Activated CD4-positive, alpha-beta memory T cell treated with anti-CD3 and anti-CD28 coated beads, Interleukin-2, amount 10 ng/mL, durations not matched to agents 7 days and 5 days (primary cell): ENCODE measurements around the gene ELMO3. TPM values are rescaled to one million over a fixed set of nuclear protein-coding genes. Genes with fewer than 3 reads are reported as not detected.
A peak's percentile ranks its signal among the peaks of the same experiment; 100 is the strongest.

Experiments
- CTCF ChIA-PET: fragments of 350-600 bp; sonication (Branson Sonifier 250); formaldehyde crosslinking; loops from one replicate; lab custom pipeline; 2021; ENCODE audit warnings: antibody characterized with exemption, inconsistent platforms; lab: Charles Lee
- POLR2A ChIA-PET: fragments of 350-600 bp; sonication (Branson Sonifier 250); formaldehyde crosslinking; loops from one replicate; lab custom pipeline; 2021; ENCODE audit warnings: antibody characterized with exemption; lab: Charles Lee
- DNase-seq: peaks from one replicate; pipeline ENCODE4 v3.0.0-alpha.2; 2020
- H3K27ac Mint-ChIP-seq: one replicate; pipeline ENCODE4 v1.8.0; 2021; ENCODE audit warnings: mild to moderate bottlenecking, mixed read lengths
- H3K27me3 Mint-ChIP-seq: one replicate; pipeline ENCODE4 v1.8.0; 2021; ENCODE audit warnings: mixed read lengths
- H3K36me3 Mint-ChIP-seq: one replicate; pipeline ENCODE4 v1.8.0; 2021; ENCODE audit warnings: low read depth, mixed read lengths
- H3K4me1 Mint-ChIP-seq: one replicate; pipeline ENCODE4 v1.8.0; 2021; ENCODE audit warnings: mixed read lengths
- H3K4me3 Mint-ChIP-seq: one replicate; pipeline ENCODE4 v1.8.0; 2021; ENCODE audit warnings: mild to moderate bottlenecking, mixed read lengths
- H3K9me3 Mint-ChIP-seq: one replicate; pipeline ENCODE4 v1.8.0; 2021; ENCODE audit warnings: mixed read lengths
- total RNA-seq, 2 experiments: library from RNA; stranded (reverse); gene quantifications; one replicate each; pipeline ENCODE4 v1.2.3, GENCODE V29; 2021

ELMO3 gene
- total RNA-seq, 2 experiments from 2014 or later = 7.3 to 8.3 TPM

DNA sequence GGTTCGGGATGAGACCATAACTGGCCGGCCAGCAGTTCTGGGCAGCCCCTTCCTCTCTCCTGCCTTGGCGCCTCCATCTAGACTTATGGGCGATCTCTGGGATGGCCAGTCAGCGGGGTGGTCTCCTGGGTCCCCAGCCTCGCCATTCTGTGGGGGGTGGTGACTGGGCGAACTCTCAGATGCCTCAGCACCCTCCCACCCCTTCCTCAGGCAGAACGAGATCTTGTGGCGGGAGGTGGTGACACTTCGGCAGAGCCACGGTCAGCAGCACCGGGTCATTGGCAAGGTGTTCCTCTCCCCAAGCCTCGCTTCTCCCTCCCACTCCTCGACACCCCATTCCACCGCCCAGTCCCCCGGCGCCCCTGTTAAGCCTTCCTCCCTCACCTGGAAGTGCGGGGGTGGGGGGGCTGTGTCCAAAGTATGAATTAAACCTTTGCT lies 32.8 kb upstream of the ELMO3 start:
- Mint-ChIP-seq H3K36me3 (peaks cover 42% of the 10 kb centered on the region), H3K27ac (no peak overlapping the region), H3K9me3 (no peaks in the 10 kb centered on the region), H3K27me3 (peaks cover 44% of the 10 kb centered on the region), H3K4me3 (peak overlapping the region; percentile 37), H3K4me1 (peaks cover 65% of the 10 kb centered on the region)
- ChIA-PET CTCF (interaction anchor here (4.8 kb wide), 1 partner anchor 12 kb away, joined by 32 read pairs; no protein-coding TSS in a partner anchor), POLR2A (interaction anchor here (12.7 kb wide), 1 partner anchor 7 kb away, joined by 204 read pairs; the partner anchor contains the start of gene NOL3)
- DNase-seq = no peak

DNA sequence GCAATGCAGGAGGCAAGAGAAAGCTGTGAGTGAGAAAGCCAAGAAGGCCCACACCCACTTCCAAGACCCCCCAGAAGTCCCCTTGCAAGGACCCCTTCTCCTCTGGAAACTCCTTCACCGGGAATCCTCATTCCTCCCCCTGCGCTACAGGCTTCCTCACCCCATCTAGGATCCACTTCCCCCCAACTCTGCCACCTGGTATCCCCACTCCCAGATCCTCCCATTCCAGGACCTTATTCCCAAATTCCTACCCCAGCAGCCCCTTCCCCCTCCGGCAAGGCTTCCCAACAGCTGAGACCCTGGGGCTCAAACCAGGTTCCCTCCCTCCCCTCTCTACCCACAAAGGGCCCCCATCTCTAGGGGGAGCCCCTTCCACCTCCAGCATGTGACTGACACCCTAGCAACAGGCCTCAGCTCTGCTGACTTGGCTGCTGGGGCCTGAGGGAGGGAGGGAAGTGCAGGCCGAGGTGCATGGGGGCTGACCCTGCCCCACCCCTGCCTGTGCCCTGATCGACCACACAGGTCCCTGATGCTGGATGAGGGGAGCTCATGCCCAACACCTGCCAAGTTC lies 32.2 kb upstream of the ELMO3 start:
- ChIA-PET POLR2A (interaction anchor here (0.9 to 12.7 kb wide), 3 partner anchors 7 to 138 kb away, joined by 3 to 204 read pairs (median 3); partner anchors contain the start of genes B3GNT9 and NOL3), CTCF (interaction anchor here (4.8 kb wide), 1 partner anchor 13 kb away, joined by 32 read pairs; no protein-coding TSS in a partner anchor)
- Mint-ChIP-seq H3K36me3 (peaks cover 42% of the 10 kb centered on the region), H3K9me3 (no peaks in the 10 kb centered on the region), H3K4me1 (peaks cover 67% of the 10 kb centered on the region), H3K27me3 (peaks cover 50% of the 10 kb centered on the region), H3K4me3 (peak overlapping the region; percentile 17), H3K27ac (no peak overlapping the region)
- no peak for DNase-seq

DNA sequence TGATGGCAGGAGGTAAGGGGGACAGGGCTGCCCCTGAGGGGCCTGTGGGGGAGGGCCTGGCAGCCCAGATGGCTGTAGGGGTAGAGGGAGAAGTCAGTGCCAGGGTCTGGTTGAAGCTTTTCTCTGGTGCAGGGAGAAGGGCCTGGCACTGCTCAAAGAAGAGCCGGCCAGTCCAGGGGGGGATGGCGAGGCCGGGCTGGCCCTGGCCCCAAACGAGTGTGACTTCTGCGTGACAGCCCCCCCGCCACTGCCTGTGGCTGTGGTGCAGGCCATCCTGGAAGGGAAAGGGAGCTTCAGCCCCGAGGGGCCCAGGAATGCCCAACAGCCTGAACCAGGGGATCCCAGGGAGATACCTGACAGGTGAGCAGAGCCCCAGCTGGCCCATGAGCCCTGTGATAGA lies 31.3 kb upstream of the ELMO3 start:
- Mint-ChIP-seq H3K4me3 (no peak overlapping the region), H3K9me3 (no peaks in the 10 kb centered on the region), H3K4me1 (peaks cover 62% of the 10 kb centered on the region), H3K27ac (no peak overlapping the region), H3K27me3 (peaks cover 50% of the 10 kb centered on the region), H3K36me3 (peaks cover 38% of the 10 kb centered on the region)
- POLR2A ChIA-PET = interaction anchor here (0.9 to 13.2 kb wide), 5 partner anchors 5 to 139 kb away, joined by 3 to 204 read pairs (median 57); partner anchors contain the start of genes B3GNT9, FBXL8, HSF4 and MATCAP1
- DNase-seq = no peak
- CTCF ChIA-PET = interaction anchor here (1.1 to 1.8 kb wide), 3 partner anchors 12 to 17 kb away, joined by 3 to 6 read pairs (median 5); no protein-coding TSS in a partner anchor

DNA sequence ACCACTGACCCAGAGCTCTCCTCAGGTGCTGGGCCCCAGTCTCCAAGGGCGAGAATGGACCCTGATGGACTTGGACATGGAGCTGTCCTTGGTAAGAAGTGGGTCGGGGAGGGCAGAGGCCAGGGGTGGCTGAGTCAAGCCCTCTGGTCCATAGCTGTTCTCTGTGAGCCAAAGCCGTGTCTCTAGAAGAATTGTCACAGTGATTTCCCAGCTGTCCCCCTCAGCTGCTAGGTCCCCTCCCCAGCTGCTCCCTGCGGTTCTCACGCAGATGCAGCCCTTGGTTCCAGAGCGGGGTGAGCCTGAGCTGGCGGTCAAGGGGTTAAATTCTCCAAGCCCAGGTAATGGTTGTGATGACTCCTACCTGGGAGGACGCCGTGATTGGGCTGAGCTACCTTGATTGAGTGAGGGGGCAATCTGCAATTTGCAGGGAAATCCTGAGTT lies 29.9 kb upstream of the ELMO3 start:
- peaks cover 65% of the 10 kb centered on the region for H3K4me1 Mint-ChIP-seq
- peaks cover 51% of the 10 kb centered on the region for H3K27me3 Mint-ChIP-seq
- no peak overlapping the region for H3K27ac Mint-ChIP-seq
- no peak for DNase-seq
- H3K4me3 Mint-ChIP-seq = no peak overlapping the region
- POLR2A ChIA-PET = interaction anchor here (1.0 to 13.2 kb wide), 6 partner anchors 5 to 79 kb away, joined by 3 to 204 read pairs (median 30); partner anchors contain the start of genes E2F4, FBXL8, FHOD1 and HSF4
- no peaks in the 10 kb centered on the region for H3K9me3 Mint-ChIP-seq
- CTCF ChIA-PET = interaction anchor here (0.5 to 2.9 kb wide), 7 partner anchors 9 to 225 kb away, joined by 3 to 16 read pairs (median 3); partner anchors contain the start of genes FBXL8 and TRADD
- H3K36me3 Mint-ChIP-seq = peaks cover 44% of the 10 kb centered on the region

DNA sequence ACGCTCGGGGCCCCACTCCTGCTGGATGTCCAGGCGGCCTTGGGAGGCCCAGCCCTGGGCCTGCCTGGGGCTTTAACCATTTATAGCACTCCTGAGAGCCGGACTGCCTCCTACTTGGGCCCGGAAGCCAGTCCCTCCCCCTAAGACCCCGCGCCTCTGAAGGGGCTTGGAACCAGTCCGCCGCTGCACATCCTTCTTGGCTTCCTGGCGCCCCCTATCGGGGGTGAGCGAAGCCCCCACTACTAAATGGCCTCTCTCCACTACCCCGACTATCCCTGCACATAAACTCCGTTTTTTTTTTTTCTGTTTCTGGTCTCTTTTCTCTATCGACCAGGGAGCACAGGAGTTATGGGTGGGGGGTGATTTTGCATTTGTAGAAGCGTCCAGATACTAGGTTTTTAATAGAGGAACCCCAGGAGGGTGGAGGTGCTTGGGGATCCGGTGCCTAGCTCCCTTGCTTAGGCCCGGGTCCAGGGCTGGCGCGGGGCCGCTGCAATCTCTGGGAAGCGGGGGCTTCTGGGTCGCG lies 29.2 kb upstream of the ELMO3 start:
- H3K9me3 Mint-ChIP-seq = no peaks in the 10 kb centered on the region
- H3K4me3 Mint-ChIP-seq = peak overlapping the region; percentile 74
- H3K4me1 Mint-ChIP-seq = peaks cover 63% of the 10 kb centered on the region
- DNase-seq = peak; percentile 50
- peaks cover 49% of the 10 kb centered on the region for H3K27me3 Mint-ChIP-seq
- ChIA-PET POLR2A (interaction anchor here (0.6 to 13.2 kb wide), 8 partner anchors 7 to 313 kb away, joined by 3 to 204 read pairs (median 3); partner anchors contain the start of genes E2F4, FBXL8, FHOD1 and HSF4), CTCF (interaction anchor here (0.5 to 2.9 kb wide), 12 partner anchors 9 to 274 kb away, joined by 3 to 16 read pairs (median 3); partner anchors contain the start of genes FBXL8 and TRADD)
- H3K27ac Mint-ChIP-seq = peak overlapping the region; percentile 72
- peaks cover 42% of the 10 kb centered on the region for H3K36me3 Mint-ChIP-seq

DNA sequence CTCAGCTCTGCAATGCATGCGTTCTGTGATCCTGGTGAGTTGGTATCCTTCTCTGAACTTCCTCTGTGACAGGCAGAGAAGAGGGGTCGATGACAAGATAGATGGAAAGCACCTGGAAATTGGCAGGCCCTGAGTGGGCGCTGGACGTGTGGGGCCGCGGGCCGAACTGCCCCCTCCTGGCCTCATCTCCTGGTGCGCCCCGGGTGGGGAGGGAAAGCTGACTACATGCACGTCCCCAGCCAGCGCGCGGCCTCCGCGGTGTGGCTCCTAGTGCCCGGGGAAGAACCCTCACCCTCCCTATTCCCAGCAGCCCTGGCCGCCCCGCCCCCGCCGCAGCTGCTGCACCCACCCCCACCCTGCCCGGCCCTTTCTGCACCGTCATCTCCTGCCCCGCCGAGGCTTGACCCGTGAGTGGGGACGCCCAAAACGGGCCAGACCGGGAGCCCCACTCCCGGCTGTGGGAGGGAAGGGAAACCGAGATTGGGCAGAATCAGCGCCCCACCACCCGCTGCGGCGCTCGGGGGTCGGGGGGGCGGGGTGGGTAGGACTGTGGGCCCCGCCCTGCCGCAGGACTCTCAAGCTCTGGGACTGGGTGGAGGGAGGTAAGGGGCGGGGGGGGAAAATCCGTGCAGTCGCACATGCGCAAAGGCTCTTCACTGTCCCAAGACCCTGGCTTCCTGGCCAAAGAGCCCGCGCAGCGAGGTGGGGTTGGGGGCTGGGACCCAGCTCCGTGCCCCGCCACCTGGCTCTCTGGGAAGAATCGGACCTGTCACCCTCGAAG lies 28.6 kb upstream of the ELMO3 start, which contains the start of gene NOL3:
Gene NOL3 (plus strand): TSS at position 371 of the 781 bp plus-strand sequence.
- POLR2A ChIA-PET = interaction anchor here (0.6 to 13.2 kb wide), 9 partner anchors 7 to 312 kb away, joined by 3 to 204 read pairs (median 3); partner anchors contain the start of genes E2F4, FBXL8, HSF4 and MATCAP1
- Mint-ChIP-seq H3K27me3 (peaks cover 44% of the 10 kb centered on the region), H3K4me1 (peaks cover 59% of the 10 kb centered on the region), H3K27ac (peak within 1 kb of the TSS; percentile 72), H3K4me3 (peak within 1 kb of the TSS; percentile 74), H3K9me3 (no peaks in the 10 kb centered on the region), H3K36me3 (peaks cover 40% of the 10 kb centered on the region)
- CTCF ChIA-PET = interaction anchor here (1.0 to 2.9 kb wide), 9 partner anchors 9 to 274 kb away, joined by 3 to 16 read pairs (median 5); partner anchors contain the start of genes FBXL8 and TRADD
- DNase-seq = peak; percentile 67

DNA sequence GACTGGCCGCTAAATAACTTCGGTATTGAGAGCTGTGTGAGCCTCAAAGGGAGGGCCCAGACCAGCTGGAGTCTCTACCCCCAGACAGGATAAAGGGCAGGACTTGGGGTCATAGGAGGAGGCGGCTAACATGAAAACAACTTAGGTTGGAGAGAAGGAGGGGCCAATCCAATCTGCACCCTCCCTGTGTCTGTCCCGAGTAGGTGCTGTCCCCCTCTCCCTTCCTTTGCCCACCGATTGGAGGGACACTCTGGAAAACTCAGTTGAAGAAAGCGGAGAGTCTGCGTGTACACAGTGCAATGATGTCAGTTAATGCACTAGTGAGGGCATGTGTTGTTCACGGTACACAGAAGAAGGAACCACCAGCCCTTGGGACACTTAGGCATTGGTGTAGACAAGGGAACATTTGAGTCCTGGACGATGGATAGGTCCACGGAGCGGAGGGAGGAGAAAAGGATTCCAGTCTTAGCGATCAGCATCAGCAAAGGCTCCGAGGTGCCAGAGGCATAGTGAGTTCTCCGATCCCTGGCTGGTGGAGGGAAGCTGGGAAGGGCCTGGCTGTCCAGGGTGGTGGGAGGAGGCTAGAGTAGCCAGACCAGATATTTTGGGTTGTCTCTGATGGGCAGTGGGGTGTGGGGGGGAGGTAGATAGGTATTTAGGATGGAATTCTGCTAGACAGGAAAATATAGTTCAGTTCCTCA lies 27.8 kb upstream of the ELMO3 start:
- POLR2A ChIA-PET = interaction anchor here (0.7 to 13.2 kb wide), 5 partner anchors 8 to 187 kb away, joined by 3 to 204 read pairs (median 5); partner anchors contain the start of genes FBXL8, HSF4, MATCAP1 and TRADD
- peak overlapping the region; percentile 8 for H3K27ac Mint-ChIP-seq

DNA sequence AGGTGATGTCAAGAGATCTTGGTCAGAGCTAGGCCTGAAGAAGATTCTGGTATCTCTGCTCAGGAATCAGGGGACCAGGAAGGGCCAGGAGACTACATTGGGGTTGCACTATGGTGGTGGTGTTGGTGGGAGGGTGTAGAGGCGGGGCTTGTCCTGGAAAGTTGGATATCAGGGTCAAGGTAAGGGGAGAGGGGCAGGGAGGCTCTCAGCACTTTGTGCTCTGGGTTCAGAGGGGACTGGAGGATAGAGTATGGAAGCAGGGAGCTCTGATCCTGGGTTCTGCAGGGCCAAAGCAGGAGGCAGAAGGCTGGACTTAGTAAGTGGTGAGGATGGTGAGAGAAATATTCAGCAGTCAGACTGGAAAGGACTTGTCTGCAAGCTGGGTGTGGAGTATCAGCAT lies 25.6 kb upstream of the ELMO3 start:
- H3K36me3 Mint-ChIP-seq = peaks cover 40% of the 10 kb centered on the region
- H3K9me3 Mint-ChIP-seq = no peaks in the 10 kb centered on the region
- H3K27ac Mint-ChIP-seq = peak overlapping the region; percentile 52
- no peak for DNase-seq
- H3K4me1 Mint-ChIP-seq = peaks cover 57% of the 10 kb centered on the region
- peak overlapping the region; percentile 78 for H3K4me3 Mint-ChIP-seq
- peaks cover 35% of the 10 kb centered on the region for H3K27me3 Mint-ChIP-seq
- POLR2A ChIA-PET = interaction anchor here (10.2 to 13.2 kb wide), 2 partner anchors 10 kb away, joined by 57 to 204 read pairs; partner anchors contain the start of genes FBXL8, HSF4, MATCAP1 and TRADD
- CTCF ChIA-PET = interaction anchor here (0.7 to 4.2 kb wide), 7 partner anchors 10 to 195 kb away, joined by 3 to 15 read pairs (median 5); no protein-coding TSS in a partner anchor

More for the DNA sequence above, 27.8 kb upstream of the ELMO3 start:
- Mint-ChIP-seq H3K4me3 (peak overlapping the region; percentile 66), H3K27me3 (peaks cover 41% of the 10 kb centered on the region), H3K9me3 (no peaks in the 10 kb centered on the region), H3K4me1 (peaks cover 58% of the 10 kb centered on the region), H3K36me3 (peaks cover 41% of the 10 kb centered on the region)
- CTCF ChIA-PET = interaction anchor here (1.0 to 2.9 kb wide), 8 partner anchors 8 to 273 kb away, joined by 3 to 16 read pairs (median 4); no protein-coding TSS in a partner anchor
- DNase-seq = no peak

DNA sequence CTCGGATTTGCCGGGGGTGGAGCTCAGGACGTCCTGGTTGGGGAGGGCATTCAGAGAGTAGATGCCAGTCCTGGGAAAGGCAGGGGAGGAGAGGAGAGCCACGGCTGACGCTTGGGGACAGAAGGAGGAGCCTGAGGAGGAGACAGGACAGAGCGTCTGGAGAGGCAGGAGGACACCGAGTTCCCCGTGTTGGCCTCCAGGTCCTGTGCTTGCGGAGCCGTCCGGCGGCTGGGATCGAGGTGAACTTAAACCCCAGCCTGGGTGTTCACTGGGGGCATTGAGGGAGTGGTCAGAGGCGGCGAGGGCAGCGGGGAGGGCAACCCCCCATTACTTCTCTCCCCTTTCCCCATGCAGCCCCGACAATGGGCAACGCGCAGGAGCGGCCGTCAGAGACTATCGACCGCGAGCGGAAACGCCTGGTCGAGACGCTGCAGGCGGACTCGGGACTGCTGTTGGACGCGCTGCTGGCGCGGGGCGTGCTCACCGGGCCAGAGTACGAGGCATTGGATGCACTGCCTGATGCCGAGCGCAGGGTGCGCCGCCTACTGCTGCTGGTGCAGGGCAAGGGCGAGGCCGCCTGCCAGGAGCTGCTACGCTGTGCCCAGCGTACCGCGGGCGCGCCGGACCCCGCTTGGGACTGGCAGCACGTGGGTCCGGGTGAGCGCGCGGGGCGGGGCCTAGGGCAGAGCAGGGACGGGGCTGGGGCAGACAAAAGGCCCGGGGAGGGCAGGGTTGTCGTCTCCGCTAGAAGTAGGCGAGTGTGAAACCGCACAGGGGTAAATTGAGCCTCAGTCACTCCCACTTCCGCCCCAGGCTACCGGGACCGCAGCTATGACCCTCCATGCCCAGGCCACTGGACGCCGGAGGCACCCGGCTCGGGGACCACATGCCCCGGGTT lies 24.9 kb upstream of the ELMO3 start:
- Mint-ChIP-seq H3K4me1 (peaks cover 63% of the 10 kb centered on the region), H3K27me3 (peaks cover 35% of the 10 kb centered on the region), H3K27ac (peak overlapping the region; percentile 52), H3K4me3 (peak overlapping the region; percentile 78), H3K36me3 (peaks cover 42% of the 10 kb centered on the region), H3K9me3 (no peaks in the 10 kb centered on the region)
- ChIA-PET POLR2A (interaction anchor here (0.6 to 13.2 kb wide), 5 partner anchors 9 to 198 kb away, joined by 3 to 204 read pairs (median 5); partner anchors contain the start of genes FBXL8, HSF4, MATCAP1 and TRADD), CTCF (interaction anchor here (0.8 to 4.2 kb wide), 7 partner anchors 8 to 196 kb away, joined by 3 to 15 read pairs (median 5); no protein-coding TSS in a partner anchor)
- peak; percentile 77 for DNase-seq

DNA sequence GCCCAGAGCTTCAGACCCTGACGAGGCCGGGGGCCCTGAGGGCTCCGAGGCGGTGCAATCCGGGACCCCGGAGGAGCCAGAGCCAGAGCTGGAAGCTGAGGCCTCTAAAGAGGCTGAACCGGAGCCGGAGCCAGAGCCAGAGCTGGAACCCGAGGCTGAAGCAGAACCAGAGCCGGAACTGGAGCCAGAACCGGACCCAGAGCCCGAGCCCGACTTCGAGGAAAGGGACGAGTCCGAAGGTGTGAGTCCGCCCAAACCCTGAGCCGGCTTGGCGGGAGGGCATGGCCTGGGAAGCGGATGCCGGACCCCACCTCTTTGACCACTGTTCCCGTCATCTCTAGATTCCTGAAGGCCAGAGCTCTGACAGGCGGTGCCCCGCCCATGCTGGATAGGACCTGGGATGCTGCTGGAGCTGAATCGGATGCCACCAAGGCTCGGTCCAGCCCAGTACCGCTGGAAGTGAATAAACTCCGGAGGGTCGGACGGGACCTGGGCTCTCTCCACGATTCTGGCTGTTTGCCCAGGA lies 24.2 kb upstream of the ELMO3 start:
- peaks cover 42% of the 10 kb centered on the region for H3K36me3 Mint-ChIP-seq
- POLR2A ChIA-PET = interaction anchor here (0.6 to 13.2 kb wide), 6 partner anchors 8 to 199 kb away, joined by 3 to 204 read pairs (median 4); partner anchors contain the start of genes FBXL8, FHOD1, HSF4 and MATCAP1
- no peaks in the 10 kb centered on the region for H3K9me3 Mint-ChIP-seq
- CTCF ChIA-PET = interaction anchor here (1.0 to 4.2 kb wide), 7 partner anchors 8 to 157 kb away, joined by 3 to 15 read pairs (median 5); no protein-coding TSS in a partner anchor
- peaks cover 61% of the 10 kb centered on the region for H3K4me1 Mint-ChIP-seq
- DNase-seq = no peak
- peak overlapping the region; percentile 78 for H3K4me3 Mint-ChIP-seq
- peaks cover 34% of the 10 kb centered on the region for H3K27me3 Mint-ChIP-seq
- H3K27ac Mint-ChIP-seq = no peak overlapping the region
